GM23338 (cell line): Measurements from ENCODE around the gene SORD. TPM values are rescaled to one million over a fixed set of nuclear protein-coding genes. Genes with fewer than 3 reads are reported as not detected.

ENCODE experiments used
- ATAC-seq: fragments of 200-7000 bp; cut with Tn5 transposase; 3 replicates; pipeline ENCODE4 v1.9.1; 2020
- DNase-seq: peaks from one replicate; pipeline ENCODE4 v3.0.0-alpha.2; 2015; ENCODE audit warnings: low spot score
- H2AFZ ChIP-seq: fragments of 200-600 bp; sonication (generic); 2 replicates; pipeline ENCODE4 v1.8.0; 2016; ENCODE audit warnings: antibody characterized with exemption, mild to moderate bottlenecking, moderate library complexity
- H3F3A ChIP-seq: fragments of 200-600 bp; sonication (generic); replicated peaks from 2 replicates; pipeline ENCODE4 v1.8.0; 2017; ENCODE audit warnings: antibody characterized with exemption, mixed run types, low read depth
- H3K27ac ChIP-seq: fragments of 200-600 bp; sonication (generic); 2 replicates; pipeline ENCODE4 v1.6.1; 2016; ENCODE audit warnings: low read depth
- H3K27me3 ChIP-seq: fragments of 200-600 bp; sonication (generic); 2 replicates; pipeline ENCODE4 v1.8.0; 2016; ENCODE audit warnings: mild to moderate bottlenecking, mixed run types, moderate library complexity; ENCODE audit not compliant: insufficient read depth
- H3K36me3 ChIP-seq: fragments of 200-600 bp; sonication (generic); 2 replicates; pipeline ENCODE4 v1.8.0; 2016; ENCODE audit warnings: mild to moderate bottlenecking; ENCODE audit not compliant: insufficient read depth
- H3K4me1 ChIP-seq: fragments of 200-600 bp; sonication (generic); 2 replicates; pipeline ENCODE4 v1.8.0; 2016; ENCODE audit warnings: mild to moderate bottlenecking, moderate library complexity; ENCODE audit not compliant: insufficient read depth
- H3K4me2 ChIP-seq: fragments of 200-600 bp; sonication (generic); 2 replicates; pipeline ENCODE4 v1.7.1; 2017; ENCODE audit warnings: mixed run types
- H3K4me3 ChIP-seq: fragments of 200-600 bp; sonication (generic); 2 replicates; pipeline ENCODE4 v1.6.1; 2016; ENCODE audit warnings: mixed run types
- H3K79me2 ChIP-seq: fragments of 200-600 bp; sonication (generic); replicated peaks from 2 replicates; pipeline ENCODE4 v1.8.0; 2017; ENCODE audit warnings: mild to moderate bottlenecking; ENCODE audit not compliant: insufficient read depth
- H3K9me2 ChIP-seq: fragments of 200-600 bp; sonication (generic); 2 replicates; pipeline ENCODE4 v1.8.0; 2017; ENCODE audit not compliant: insufficient read depth
- H4K20me1 ChIP-seq: fragments of 200-600 bp; sonication (generic); replicated peaks from 2 replicates; pipeline ENCODE4 v1.8.0; 2017; ENCODE audit warnings: mild to moderate bottlenecking; ENCODE audit not compliant: insufficient read depth
- H3K27ac Mint-ChIP-seq: 2 replicates; pipeline ENCODE4 v1.8.0; 2020; ENCODE audit warnings: inconsistent platforms, mild to moderate bottlenecking, moderate library complexity, mixed read lengths
- H3K27me3 Mint-ChIP-seq: 3 replicates; pipeline ENCODE4 v1.8.0; 2022; ENCODE audit warnings: low read depth, mild to moderate bottlenecking, moderate library complexity, mixed read lengths, inconsistent platforms; ENCODE audit not compliant: insufficient read depth, poor library complexity
- H3K36me3 Mint-ChIP-seq: 3 replicates; pipeline ENCODE4 v1.8.0; 2021; ENCODE audit warnings: low read depth, mild to moderate bottlenecking, inconsistent platforms, moderate library complexity, mixed read lengths
- H3K4me1 Mint-ChIP-seq: 3 replicates; pipeline ENCODE4 v1.8.0; 2020; ENCODE audit warnings: mild to moderate bottlenecking, inconsistent platforms, mixed read lengths
- H3K4me3 Mint-ChIP-seq: 3 replicates; pipeline ENCODE4 v1.8.0; 2021; ENCODE audit warnings: moderate library complexity, mild to moderate bottlenecking, inconsistent platforms, mixed read lengths
- H3K9me3 Mint-ChIP-seq: 3 replicates; pipeline ENCODE4 v1.8.0; 2020; ENCODE audit warnings: moderate library complexity, mild to moderate bottlenecking, inconsistent platforms, mixed read lengths
- CTCF ChIP-seq, 2 experiments: fragments of 200-600 bp in 1 of 2; sonication (generic) in 1 of 2; conservative IDR thresholded peaks; 2 replicates each; pipeline versions ENCODE4 v1.5.1 to v1.6.1; 2016 to 2017; ENCODE audit warnings: antibody characterized with exemption in 2 of 2, low read depth in 2 of 2, mild to moderate bottlenecking in 2 of 2, moderate library complexity in 1 of 2
- EZH2 ChIP-seq: fragments of 200-600 bp; sonication (generic); IDR thresholded peaks from one replicate; pipeline ENCODE4 v1.8.0; 2017; ENCODE audit warnings: antibody characterized with exemption, mild to moderate bottlenecking, low read depth; ENCODE audit not compliant: unreplicated experiment
- EZH2phosphoT487 ChIP-seq: fragments of 200-600 bp; sonication (generic); IDR thresholded peaks from one replicate; pipeline ENCODE4 v1.8.1; 2018; ENCODE audit warnings: antibody characterized with exemption; ENCODE audit not compliant: unreplicated experiment
- JUNB ChIP-seq: IDR thresholded peaks from one replicate; pipeline ENCODE4 v1.6.1; 2016; ENCODE audit warnings: antibody characterized with exemption; ENCODE audit not compliant: unreplicated experiment
- NANOG ChIP-seq: IDR thresholded peaks from 2 replicates; pipeline ENCODE4 v1.6.1; 2016; ENCODE audit warnings: antibody characterized with exemption, borderline replicate concordance
- POLR2AphosphoS5 ChIP-seq: IDR thresholded peaks from 2 replicates; pipeline ENCODE4 v1.6.1; 2016; ENCODE audit warnings: antibody characterized with exemption, low read depth
- ZNF114 ChIP-seq: fragments of 250-450 bp; sonication (Bioruptor Pico); IDR thresholded peaks from 2 replicates; pipeline ENCODE4 v1.5.0; 2020; ENCODE audit warnings: mild to moderate bottlenecking, moderate library complexity
- ZNF331 ChIP-seq: fragments of 250-450 bp; sonication (Bioruptor Pico); IDR thresholded peaks from 2 replicates; pipeline ENCODE4 v1.5.0; 2020; ENCODE audit warnings: low read depth, mild to moderate bottlenecking, moderate library complexity
- polyA plus RNA-seq: library from polyadenylated mRNA; unstranded; fragments of >200 nt; fragmentation: Nextera tagmentation; extraction: Ambion mirVana; gene quantifications from 2 replicates; pipeline ENCODE4 v1.2.1, GENCODE V29; 2016
- total RNA-seq: library from RNA; depleted of rRNA; stranded (reverse); fragments of >200 nt; shearing (Covaris generic); gene quantifications from 2 replicates; pipeline ENCODE4 v1.2.3, GENCODE V29; 2014
- TF ChIP-seq, protein P1 (sequence below): IDR thresholded peaks from one replicate; pipeline ENCODE4 v1.6.1; 2018; ENCODE audit warnings: antibody characterized with exemption; ENCODE audit not compliant: unreplicated experiment

Gene SORD
- total and polyA plus RNA-seq, 2 experiments from 2014 or later, result 12.5 to 55.0 TPM

- TF ChIP-seq, protein P1, sequence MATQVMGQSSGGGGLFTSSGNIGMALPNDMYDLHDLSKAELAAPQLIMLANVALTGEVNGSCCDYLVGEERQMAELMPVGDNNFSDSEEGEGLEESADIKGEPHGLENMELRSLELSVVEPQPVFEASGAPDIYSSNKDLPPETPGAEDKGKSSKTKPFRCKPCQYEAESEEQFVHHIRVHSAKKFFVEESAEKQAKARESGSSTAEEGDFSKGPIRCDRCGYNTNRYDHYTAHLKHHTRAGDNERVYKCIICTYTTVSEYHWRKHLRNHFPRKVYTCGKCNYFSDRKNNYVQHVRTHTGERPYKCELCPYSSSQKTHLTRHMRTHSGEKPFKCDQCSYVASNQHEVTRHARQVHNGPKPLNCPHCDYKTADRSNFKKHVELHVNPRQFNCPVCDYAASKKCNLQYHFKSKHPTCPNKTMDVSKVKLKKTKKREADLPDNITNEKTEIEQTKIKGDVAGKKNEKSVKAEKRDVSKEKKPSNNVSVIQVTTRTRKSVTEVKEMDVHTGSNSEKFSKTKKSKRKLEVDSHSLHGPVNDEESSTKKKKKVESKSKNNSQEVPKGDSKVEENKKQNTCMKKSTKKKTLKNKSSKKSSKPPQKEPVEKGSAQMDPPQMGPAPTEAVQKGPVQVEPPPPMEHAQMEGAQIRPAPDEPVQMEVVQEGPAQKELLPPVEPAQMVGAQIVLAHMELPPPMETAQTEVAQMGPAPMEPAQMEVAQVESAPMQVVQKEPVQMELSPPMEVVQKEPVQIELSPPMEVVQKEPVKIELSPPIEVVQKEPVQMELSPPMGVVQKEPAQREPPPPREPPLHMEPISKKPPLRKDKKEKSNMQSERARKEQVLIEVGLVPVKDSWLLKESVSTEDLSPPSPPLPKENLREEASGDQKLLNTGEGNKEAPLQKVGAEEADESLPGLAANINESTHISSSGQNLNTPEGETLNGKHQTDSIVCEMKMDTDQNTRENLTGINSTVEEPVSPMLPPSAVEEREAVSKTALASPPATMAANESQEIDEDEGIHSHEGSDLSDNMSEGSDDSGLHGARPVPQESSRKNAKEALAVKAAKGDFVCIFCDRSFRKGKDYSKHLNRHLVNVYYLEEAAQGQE, result no peak
- TF ChIP-seq EZH2phosphoT487, result no peak
- TF ChIP-seq ZNF331 (CRISPR knock-in tag), result no peak
Measured at GRCh38 chr15:45094358-45094730, 71.3 kb downstream of the SORD start (continued).

DNA sequence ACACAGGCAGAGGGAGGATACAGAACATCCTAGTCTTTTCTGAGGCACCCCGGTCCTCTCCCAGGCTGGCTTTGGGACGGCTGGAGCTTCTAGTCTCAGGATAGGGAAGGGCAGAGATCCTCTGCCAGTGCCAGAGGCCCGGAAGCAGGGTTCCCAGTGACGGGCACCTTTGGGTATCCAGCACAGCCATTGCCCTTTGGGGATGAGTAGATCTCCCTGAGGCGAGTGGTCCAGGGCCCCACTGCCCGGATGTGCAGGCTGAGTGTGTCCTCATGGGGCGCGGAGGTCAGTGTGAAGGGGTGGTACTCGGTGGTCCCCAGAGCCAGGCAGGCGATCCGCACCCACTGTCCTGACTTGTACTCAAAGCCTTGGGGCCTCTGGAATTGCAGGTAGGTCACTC lies 72.7 kb downstream of the SORD start:
- Histone ChIP-seq H3K4me2 (no peak overlapping the region), H3F3A (no peaks in the 10 kb centered on the region), H3K27me3 (no peaks in the 10 kb centered on the region), H3K36me3 (no peaks in the 10 kb centered on the region), H3K9me2 (no peaks in the 10 kb centered on the region), H3K4me3 (no peak overlapping the region), H3K4me1 (peaks cover 6% of the 10 kb centered on the region; the same call in 1 of the 2 replicates), H3K27ac (no peak overlapping the region), H3K79me2 (no peaks in the 10 kb centered on the region), H2AFZ (no peak overlapping the region), H4K20me1 (no peaks in the 10 kb centered on the region)
- H3K9me3 Mint-ChIP-seq, result no peaks in the 10 kb centered on the region; the same call in 2 of the 3 replicates
- no peak overlapping the region for H3K27ac Mint-ChIP-seq
- DNase-seq (no peak), ATAC-seq (no peak)
- H3K4me1 Mint-ChIP-seq, result peaks cover 4% of the 10 kb centered on the region
- H3K36me3 Mint-ChIP-seq, result no peaks in the 10 kb centered on the region
- H3K4me3 Mint-ChIP-seq, result no peak overlapping the region
- H3K27me3 Mint-ChIP-seq, result peaks cover 4% of the 10 kb centered on the region
- TF ChIP-seq, protein P1, result no peak

DNA sequence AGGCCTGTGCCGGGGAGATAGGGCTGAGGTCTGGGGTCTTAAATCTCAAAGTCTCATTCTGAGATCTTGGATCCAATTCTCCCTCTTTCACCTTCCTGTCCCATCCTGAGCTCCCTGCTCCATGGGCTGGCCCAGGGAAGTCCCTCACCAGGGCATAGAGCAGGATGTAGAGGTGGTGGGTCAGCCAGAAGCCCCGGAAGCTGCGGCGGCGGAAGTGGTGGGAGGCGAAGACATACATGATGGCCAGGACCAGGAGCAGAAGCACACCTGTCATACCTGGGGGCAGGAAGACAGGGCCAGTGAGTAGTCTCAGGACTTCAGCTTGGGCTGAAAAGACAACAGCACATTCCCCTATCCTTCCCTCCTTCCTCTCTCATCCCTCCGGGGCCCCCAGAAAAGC lies 74.5 kb downstream of the SORD start:
- H3K4me3 ChIP-seq, result no peak overlapping the region
- H3F3A ChIP-seq, result no peaks in the 10 kb centered on the region
- no peak overlapping the region for H2AFZ ChIP-seq
- H3K4me2 ChIP-seq, result no peak overlapping the region
- Mint-ChIP-seq H3K36me3 (no peaks in the 10 kb centered on the region), H3K9me3 (no peaks in the 10 kb centered on the region; the same call in 2 of the 3 replicates), H3K4me3 (no peak overlapping the region), H3K4me1 (peaks cover 18% of the 10 kb centered on the region), H3K27ac (no peak overlapping the region), H3K27me3 (peaks cover 8% of the 10 kb centered on the region)
- DNase-seq (no peak), ATAC-seq (no peak)
- H3K79me2 ChIP-seq, result no peaks in the 10 kb centered on the region
- H3K36me3 ChIP-seq, result no peaks in the 10 kb centered on the region
- H3K27ac ChIP-seq, result no peak overlapping the region
- H3K9me2 ChIP-seq, result no peaks in the 10 kb centered on the region
- peaks cover 15% of the 10 kb centered on the region for H3K4me1 ChIP-seq
- no peaks in the 10 kb centered on the region for H4K20me1 ChIP-seq
- H3K27me3 ChIP-seq, result no peaks in the 10 kb centered on the region
- TF ChIP-seq NANOG, result no peak
- no peak for TF ChIP-seq ZNF114 (CRISPR knock-in tag)
- no peak for TF ChIP-seq JUNB
- TF ChIP-seq POLR2AphosphoS5, result no peak
- no peak for TF ChIP-seq CTCF (conservative IDR thresholded peaks at IDR 0.05; ENCODE audit: low read depth in 2 of 2)
- no peak for TF ChIP-seq EZH2
- no peak for TF ChIP-seq EZH2phosphoT487
- TF ChIP-seq, protein P1, result no peak
- TF ChIP-seq ZNF331 (CRISPR knock-in tag), result no peak
